NCI-H1417 treated with DMSO at 0.1 percent for 48 hours (cell line): ENCODE results near the gene GNAI1.

Experiments
- DNase-seq: peaks from one replicate; lab custom pipeline; 2025; lab: John Stamatoyannopoulos, UW

GNAI1 gene

DNA sequence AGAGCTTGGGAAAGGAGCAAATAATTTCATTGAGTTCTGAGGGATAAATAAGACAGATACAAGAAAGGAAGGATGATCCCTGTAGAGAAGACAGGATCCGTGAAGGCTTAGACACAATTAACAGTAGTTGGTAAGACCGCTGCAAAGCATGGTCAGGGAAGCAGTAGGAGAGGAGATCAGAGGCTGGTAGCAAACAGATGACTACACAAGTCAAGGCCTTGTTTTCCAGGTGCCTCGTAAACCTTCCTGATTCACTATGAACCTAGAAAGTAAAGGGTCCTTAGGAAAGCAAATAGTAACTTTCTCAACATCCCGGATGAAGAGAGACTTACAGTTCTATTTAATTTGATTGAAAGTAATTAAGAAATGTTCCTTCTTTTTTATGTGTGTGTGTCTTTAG, 118.6 kb downstream of the GNAI1 start:
- no peak for DNase-seq

GRCh38 chr7:80253653-80254052, 119.0 kb downstream of the GNAI1 start:
- DNase-seq: no peak

DNA sequence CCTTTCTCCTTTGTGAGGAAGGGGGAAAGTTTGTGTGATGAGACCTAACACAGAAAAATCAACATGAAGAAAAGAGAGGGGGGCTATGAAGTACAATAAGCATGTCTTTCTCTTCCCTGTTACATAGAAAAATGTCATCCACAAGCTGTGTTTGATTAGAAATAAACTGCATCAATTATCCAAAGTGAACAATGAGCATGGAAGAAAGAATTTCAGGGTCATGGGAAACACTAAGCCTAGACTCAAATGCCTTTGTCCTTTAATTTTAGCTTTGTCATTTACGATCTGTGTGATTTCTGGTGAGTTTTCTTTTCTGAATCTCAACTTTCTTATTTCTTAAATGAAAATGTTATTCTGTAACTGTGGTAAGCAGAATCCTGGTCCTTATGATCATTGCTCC, 121.0 kb downstream of the GNAI1 start:
- no peak for DNase-seq

GRCh38 chr7:80257756-80258155, 123.1 kb downstream of the GNAI1 start:
- no peak for DNase-seq

DNA sequence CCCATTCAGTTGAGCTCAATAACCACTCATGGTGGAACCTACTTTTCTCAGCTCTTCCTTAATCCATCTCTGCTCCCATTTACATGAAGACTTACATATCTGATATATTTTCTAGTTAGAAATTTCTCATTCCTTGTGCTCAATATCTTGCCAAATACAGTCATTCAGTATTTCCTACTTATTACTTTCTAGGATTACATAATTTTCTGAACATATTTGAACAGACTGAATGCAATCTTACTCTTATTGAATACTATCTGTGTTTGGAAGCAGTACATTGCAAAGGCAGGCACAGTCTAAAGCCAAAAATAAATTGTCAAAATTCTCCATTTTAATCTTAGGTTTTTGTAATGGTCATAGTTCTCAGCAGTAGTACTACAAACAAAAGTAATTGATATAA, 126.0 kb downstream of the GNAI1 start:
- no peak for DNase-seq

DNA sequence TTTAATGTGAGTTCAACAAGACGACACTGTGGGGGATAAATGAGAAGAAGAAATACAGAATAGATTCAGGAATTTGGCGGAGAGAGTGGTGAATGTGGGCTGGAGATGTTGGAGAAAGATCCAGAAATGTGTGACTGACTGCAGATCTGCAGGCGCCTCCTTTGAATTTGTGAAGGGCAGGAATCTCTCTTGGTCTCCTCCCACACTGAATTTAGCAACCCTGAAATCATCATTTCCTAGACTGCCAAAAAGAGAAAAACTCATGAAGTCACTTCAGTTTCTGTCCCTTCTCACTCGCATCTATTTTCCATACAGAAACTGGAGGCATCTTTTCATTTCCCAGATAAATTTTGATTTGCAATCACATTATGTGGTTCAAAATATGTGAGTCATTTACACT, 128.7 kb downstream of the GNAI1 start:
- no peak for DNase-seq

- DNase-seq: no peak
Measured at GRCh38 chr7:80263821-80264220, 129.2 kb downstream of the GNAI1 start.

GRCh38 chr7:80264769-80265495, 130.3 kb downstream of the GNAI1 start:
- no peak for DNase-seq

GRCh38 chr7:80272560-80273239, 138.1 kb downstream of the GNAI1 start:
- DNase-seq: no peak

- DNase-seq: no peak
Measured at GRCh38 chr7:80273327-80273726, 138.7 kb downstream of the GNAI1 start.

- no peak for DNase-seq
Measured at GRCh38 chr7:80275192-80275605, 140.6 kb downstream of the GNAI1 start.
